B cell (primary cell): ENCODE measurements around the gene VPS13D. TPM values are rescaled to one million over a fixed set of nuclear protein-coding genes. Genes with fewer than 3 reads are reported as not detected.

Source experiments
- ATAC-seq: fragments of 200-7000 bp; cut with Tn5 transposase; one replicate; pipeline ENCODE4 v1.10.0; 2021; ENCODE audit warnings: low read depth, mild to moderate bottlenecking, moderate number of reproducible peaks, moderate library complexity
- CTCF ChIA-PET: fragments of 350-600 bp; sonication (Branson Sonifier 250); formaldehyde crosslinking; loops from one replicate; lab custom pipeline; 2021; ENCODE audit warnings: antibody characterized with exemption, inconsistent platforms; lab: Charles Lee
- POLR2A ChIA-PET: fragments of 350-600 bp; sonication (Branson Sonifier 250); formaldehyde crosslinking; loops from one replicate; lab custom pipeline; 2021; ENCODE audit warnings: antibody characterized with exemption; lab: Charles Lee
- DNase-seq: peaks from one replicate; pipeline ENCODE4 v3.0.0; 2013
- H2AFZ ChIP-seq: 2 replicates; pipeline ENCODE4 v1.6.1; 2012; ENCODE audit warnings: mild to moderate bottlenecking, low read depth, low read length; ENCODE audit not compliant: insufficient read depth, poor library complexity, severe bottlenecking
- H3K27ac ChIP-seq, 2 donors: 1 replicate in 1 of 2; 2 replicates in 1 of 2; pipeline ENCODE4 v1.5.1; 2012 to 2013; ENCODE audit warnings: low read length in 2 of 2, mild to moderate bottlenecking in 2 of 2, moderate library complexity in 1 of 2
- H3K27me3 ChIP-seq, 4 experiments: fragments of 200-600 bp in 1 of 4; sonication (generic) in 1 of 4; replicated peaks in 1 of 4; 1 replicate in 2 of 4; 2 replicates in 2 of 4; pipeline versions ENCODE4 v1.6.1 to v1.7.0; 2013 to 2016; ENCODE audit warnings: low read length in 3 of 4, mild to moderate bottlenecking in 2 of 4, mixed read lengths in 1 of 4, moderate library complexity in 1 of 4; ENCODE audit not compliant: insufficient read depth in 4 of 4, control insufficient read depth in 3 of 4; ENCODE audit errors: control extremely low read depth in 1 of 4
- H3K36me3 ChIP-seq, 2 experiments: replicated peaks in 1 of 2; 1 replicate in 1 of 2; 2 replicates in 1 of 2; pipeline versions ENCODE4 v1.6.1 to v1.7.1; 2013; ENCODE audit warnings: low read length in 1 of 2; ENCODE audit not compliant: insufficient read depth in 2 of 2, control insufficient read depth in 1 of 2; ENCODE audit errors: control extremely low read depth in 1 of 2, extremely low read depth in 1 of 2
- H3K4me1 ChIP-seq, 2 donors: fragments of 200-600 bp in 1 of 2; sonication (generic) in 1 of 2; 1 replicate in 1 of 2; 2 replicates in 1 of 2; pipeline versions ENCODE4 v1.5.1 to v1.6.1; 2013 to 2017; ENCODE audit warnings: low read length in 2 of 2; ENCODE audit not compliant: control insufficient read depth in 2 of 2, insufficient read depth in 2 of 2
- H3K4me2 ChIP-seq: replicated peaks from 2 replicates; pipeline ENCODE3; 2012; ENCODE audit warnings: mild to moderate bottlenecking, low read depth, low read length; ENCODE audit not compliant: poor library complexity, severe bottlenecking
- H3K4me3 ChIP-seq, 5 experiments: fragments of 200-600 bp in 1 of 5; sonication (generic) in 1 of 5; 1 replicate in 3 of 5; 2 replicates in 2 of 5; pipeline versions ENCODE4 v1.5.1 to v1.7.0; 2011 to 2016; ENCODE audit warnings: low read length in 4 of 5, mild to moderate bottlenecking in 4 of 5, low read depth in 2 of 5, control low read depth in 1 of 5, moderate library complexity in 1 of 5; ENCODE audit not compliant: insufficient read depth in 1 of 5; ENCODE audit errors: control extremely low read depth in 1 of 5, extremely low read depth in 1 of 5
- H3K79me2 ChIP-seq: fragments of 200-600 bp; sonication (generic); one replicate; pipeline ENCODE4 v1.6.0; 2016; ENCODE audit warnings: low read length; ENCODE audit not compliant: control insufficient read depth, insufficient read depth
- H3K9ac ChIP-seq: fragments of 200-600 bp; sonication (generic); 2 replicates; pipeline ENCODE4 v1.6.1; 2017; ENCODE audit warnings: mild to moderate bottlenecking, low read length, moderate library complexity
- H3K9me3 ChIP-seq, 3 donors: one replicate each; pipeline versions ENCODE4 v1.6.1 to v1.7.1; 2013; ENCODE audit warnings: low read length in 2 of 3; ENCODE audit not compliant: control insufficient read depth in 2 of 3, insufficient read depth in 1 of 3; ENCODE audit errors: control extremely low read depth in 1 of 3
- H4K20me1 ChIP-seq: 2 replicates; pipeline ENCODE4 v1.6.0; 2012; ENCODE audit warnings: mild to moderate bottlenecking, low read length; ENCODE audit not compliant: insufficient read depth, control insufficient read depth, poor library complexity, severe bottlenecking
- H3K27ac Mint-ChIP-seq: one replicate; pipeline ENCODE4 v1.8.0; 2021; ENCODE audit warnings: mixed read lengths
- H3K27me3 Mint-ChIP-seq: one replicate; pipeline ENCODE4 v1.8.0; 2021; ENCODE audit warnings: mixed read lengths
- H3K4me1 Mint-ChIP-seq: one replicate; pipeline ENCODE4 v1.8.0; 2021; ENCODE audit warnings: mixed read lengths
- H3K4me3 Mint-ChIP-seq: one replicate; pipeline ENCODE4 v1.8.0; 2021; ENCODE audit warnings: mixed read lengths
- H3K9me3 Mint-ChIP-seq: one replicate; pipeline ENCODE4 v1.8.0; 2022; ENCODE audit warnings: mixed read lengths; ENCODE audit not compliant: insufficient read depth
- EZH2 ChIP-seq: IDR thresholded peaks from 2 replicates; pipeline ENCODE4 v1.6.1; 2012; ENCODE audit warnings: borderline replicate concordance, low read depth, mild to moderate bottlenecking, moderate library complexity, low read length; ENCODE audit not compliant: insufficient read depth, poor library complexity, severe bottlenecking
- WGBS: methylation state at CpG from one replicate; pipeline ENCODE4 v1.1.5; 2013; ENCODE audit warnings: missing lambda C conversion rate; ENCODE audit not compliant: insufficient coverage; 5-methylcytosine and 5-hydroxymethylcytosine counted together
- intact Hi-C: fragments of 100-400 bp; cut with micrococcal nuclease; formaldehyde crosslinking; loops from one replicate; pipeline ENCODE4 v1.10.0; 2022
- polyA plus RNA-seq: library from polyadenylated mRNA; depleted of rRNA; stranded (reverse); fragments of >200 nt; gene quantifications from 2 replicates; pipeline ENCODE4 v1.2.3, GENCODE V29; 2012
- total RNA-seq, 2 donors: library from RNA; stranded (reverse); fragments of 120-200 nt in 1 of 2; gene quantifications; 1 replicate in 1 of 2; 2 replicates in 1 of 2; pipeline versions ENCODE4 v1.2.3 to v1.2.4, GENCODE V29; 2013 to 2022
- TF ChIP-seq, protein P1 (sequence below): fragments of 200-600 bp; IDR thresholded peaks from one replicate; pipeline ENCODE4 v1.8.0; 2022; ENCODE audit warnings: antibody characterized with exemption, mild to moderate bottlenecking

The VPS13D gene
- total and polyA plus RNA-seq, 2 donors (not counting 1 experiment from before 2014, with no cell fraction given): 29.9 to 104 TPM

DNA sequence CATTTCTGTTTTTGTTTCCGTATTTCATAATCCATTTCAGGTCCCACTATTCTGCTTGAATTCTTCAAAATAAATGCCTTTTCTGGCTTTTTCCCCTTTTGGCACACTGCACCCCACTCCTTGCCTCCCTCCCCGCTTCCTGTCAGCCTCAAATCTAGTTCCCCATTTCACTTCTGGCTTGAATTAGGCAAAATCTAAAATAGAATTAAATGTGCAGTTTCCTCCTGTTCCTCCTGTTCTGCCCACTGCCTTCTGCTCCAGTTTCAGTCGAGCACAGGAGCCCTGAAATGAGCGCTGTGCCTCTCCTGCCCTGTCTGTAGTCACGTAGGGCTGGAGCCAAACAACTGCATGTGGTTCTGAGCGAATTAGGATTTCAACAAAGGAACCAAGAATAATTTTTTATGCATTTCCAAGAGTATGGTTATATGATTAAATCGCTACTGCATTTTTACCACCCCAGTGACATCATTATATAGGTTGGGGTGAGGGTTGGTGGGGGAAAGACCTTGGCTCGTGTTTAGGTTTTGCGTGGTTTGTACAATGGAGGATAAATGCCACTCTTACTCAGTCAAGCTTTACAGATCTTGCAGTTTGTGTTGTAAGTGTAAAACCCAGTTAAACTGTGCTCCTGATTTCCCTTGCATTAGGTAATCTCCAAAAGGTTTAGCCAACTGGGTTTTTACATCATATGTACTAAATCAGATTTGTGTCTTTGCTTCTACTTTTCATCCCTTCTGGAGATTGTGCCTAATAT, 114.9 kb downstream of the VPS13D start:
- Histone ChIP-seq H2AFZ (peak overlapping the region; percentile 68), H3K4me3 (peak overlapping the region; percentile 26 to 63 (median 34)), H3K9me3 (no peaks in the 10 kb centered on the region), H4K20me1 (no peaks in the 10 kb centered on the region), H3K27me3 (no peaks in the 10 kb centered on the region), H3K4me2 (peak overlapping the region; percentile 74), H3K4me1 (peaks cover 22 to 26% of the 10 kb centered on the region in 2 donors), H3K9ac (peak overlapping the region; percentile 63), H3K27ac (peak overlapping the region; percentile 49 to 79), H3K79me2 (no peaks in the 10 kb centered on the region), H3K36me3 (peaks cover 4 to 30% of the 10 kb centered on the region in 2 experiments)
- DNase-seq (peak; percentile 41), ATAC-seq (peak; percentile 53)
- POLR2A ChIA-PET: no interaction called here
- intact Hi-C loops: no loop called here
- Mint-ChIP-seq H3K9me3 (no peaks in the 10 kb centered on the region), H3K4me1 (peaks cover 44% of the 10 kb centered on the region), H3K27me3 (no peaks in the 10 kb centered on the region), H3K4me3 (peak overlapping the region; percentile 89), H3K27ac (peak overlapping the region; percentile 96)
- WGBS: 7% methylated on average over 5 of the region's 9 CpGs
- TF ChIP-seq, protein P1, sequence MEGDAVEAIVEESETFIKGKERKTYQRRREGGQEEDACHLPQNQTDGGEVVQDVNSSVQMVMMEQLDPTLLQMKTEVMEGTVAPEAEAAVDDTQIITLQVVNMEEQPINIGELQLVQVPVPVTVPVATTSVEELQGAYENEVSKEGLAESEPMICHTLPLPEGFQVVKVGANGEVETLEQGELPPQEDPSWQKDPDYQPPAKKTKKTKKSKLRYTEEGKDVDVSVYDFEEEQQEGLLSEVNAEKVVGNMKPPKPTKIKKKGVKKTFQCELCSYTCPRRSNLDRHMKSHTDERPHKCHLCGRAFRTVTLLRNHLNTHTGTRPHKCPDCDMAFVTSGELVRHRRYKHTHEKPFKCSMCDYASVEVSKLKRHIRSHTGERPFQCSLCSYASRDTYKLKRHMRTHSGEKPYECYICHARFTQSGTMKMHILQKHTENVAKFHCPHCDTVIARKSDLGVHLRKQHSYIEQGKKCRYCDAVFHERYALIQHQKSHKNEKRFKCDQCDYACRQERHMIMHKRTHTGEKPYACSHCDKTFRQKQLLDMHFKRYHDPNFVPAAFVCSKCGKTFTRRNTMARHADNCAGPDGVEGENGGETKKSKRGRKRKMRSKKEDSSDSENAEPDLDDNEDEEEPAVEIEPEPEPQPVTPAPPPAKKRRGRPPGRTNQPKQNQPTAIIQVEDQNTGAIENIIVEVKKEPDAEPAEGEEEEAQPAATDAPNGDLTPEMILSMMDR: no peak
- no peak for TF ChIP-seq EZH2
- CTCF ChIA-PET: interaction anchor here (0.9 kb wide), 1 partner anchor 275 kb away, joined by 7 read pairs; no protein-coding TSS in a partner anchor
